Left lung (tissue), 10 donors: Measurements from ENCODE around the gene RAB43. TPM values are rescaled to one million over a fixed set of nuclear protein-coding genes. Genes with fewer than 3 reads are reported as not detected.

Experiments used
- ATAC-seq: fragments of 200-7000 bp; cut with Tn5 transposase; one replicate; pipeline ENCODE4 v1.9.1; 2020; ENCODE audit warnings: moderate library complexity
- DNase-seq, 4 donors: peaks; one replicate each; pipeline ENCODE4 v3.0.0-alpha.2; 2013 to 2020
- H3K27ac ChIP-seq, 2 donors: fragments of 200-600 bp; sonication (generic) in 1 of 2; one replicate each; pipeline versions ENCODE4 v1.5.0 to v1.8.0; 2020 to 2021
- H3K27me3 ChIP-seq, 2 donors: fragments of 200-600 bp; sonication (generic) in 1 of 2; one replicate each; pipeline versions ENCODE4 v1.5.0 to v1.8.0; 2020 to 2021
- H3K36me3 ChIP-seq, 2 donors: fragments of 200-600 bp; sonication (generic) in 1 of 2; one replicate each; pipeline versions ENCODE4 v1.5.0 to v1.8.0; 2020 to 2021
- H3K4me1 ChIP-seq, 2 donors: fragments of 200-600 bp; one replicate each; pipeline ENCODE4 v1.8.0; 2021
- H3K4me3 ChIP-seq, 2 donors: fragments of 200-600 bp; sonication (generic) in 1 of 2; one replicate each; pipeline versions ENCODE4 v1.5.0 to v1.8.0; 2020 to 2021; ENCODE audit warnings: mild to moderate bottlenecking in 1 of 2
- H3K9me3 ChIP-seq, 2 donors: fragments of 200-600 bp; sonication (generic) in 1 of 2; one replicate each; pipeline versions ENCODE4 v1.5.0 to v1.8.0; 2020 to 2021
- intact Hi-C, 2 donors: fragments of 100-400 bp; cut with DNase I; formaldehyde crosslinking; loops; one replicate each; pipeline versions ENCODE4 v1.11.2 to v1.14.2; 2022
- polyA plus RNA-seq, 6 donors: library from polyadenylated mRNA; unstranded; fragments of 120-200 nt; gene quantifications; one replicate each; pipeline ENCODE4 v1.2.1, GENCODE V29; 2013; ENCODE audit not compliant: insufficient read length in 6 of 6
- total RNA-seq, 2 donors: library from RNA; stranded (reverse); fragmentation: NEBNext Ultra II Directional; extraction: Animal tissue kit (Norgen Biotek cat#: 25700); gene quantifications; one replicate each; pipeline ENCODE4 v1.2.1, GENCODE V29; 2021
- TF ChIP-seq, protein P1 (sequence below), 2 donors: fragments of 200-600 bp; sonication (generic) in 1 of 2; IDR thresholded peaks; one replicate each; pipeline versions ENCODE4 v1.5.0 to v1.8.0; 2021; ENCODE audit warnings: antibody characterized with exemption in 2 of 2
- donor health status: DM: no; HTN: yes; CAD: no.
- donor health status: DM: no; HTN: no; CAD: no.

Gene RAB43
- total and polyA plus RNA-seq, 8 donors, result 5.8 to 30.6 (median 10.2) TPM

DNA sequence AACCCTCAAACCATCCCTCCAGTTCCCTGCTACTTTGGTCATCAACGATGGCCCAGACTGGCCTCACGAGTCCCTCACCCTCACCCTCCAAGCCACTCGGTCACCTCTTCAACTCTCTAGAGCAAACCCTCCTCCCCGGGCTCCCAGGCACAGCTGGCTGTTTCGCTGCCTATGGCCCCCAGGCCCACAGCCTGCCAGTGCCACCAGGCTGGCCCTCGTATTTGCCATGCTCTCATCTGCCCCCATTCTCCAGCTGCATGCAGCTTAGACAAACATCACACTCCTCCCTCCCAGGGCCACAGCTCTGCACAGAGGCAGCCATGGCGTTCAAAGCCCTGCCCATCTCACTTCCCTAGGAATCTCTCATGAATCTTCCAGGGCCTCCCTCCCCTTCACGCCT is 13.8 kb downstream of the RAB43 start:
- TF ChIP-seq, protein P1, sequence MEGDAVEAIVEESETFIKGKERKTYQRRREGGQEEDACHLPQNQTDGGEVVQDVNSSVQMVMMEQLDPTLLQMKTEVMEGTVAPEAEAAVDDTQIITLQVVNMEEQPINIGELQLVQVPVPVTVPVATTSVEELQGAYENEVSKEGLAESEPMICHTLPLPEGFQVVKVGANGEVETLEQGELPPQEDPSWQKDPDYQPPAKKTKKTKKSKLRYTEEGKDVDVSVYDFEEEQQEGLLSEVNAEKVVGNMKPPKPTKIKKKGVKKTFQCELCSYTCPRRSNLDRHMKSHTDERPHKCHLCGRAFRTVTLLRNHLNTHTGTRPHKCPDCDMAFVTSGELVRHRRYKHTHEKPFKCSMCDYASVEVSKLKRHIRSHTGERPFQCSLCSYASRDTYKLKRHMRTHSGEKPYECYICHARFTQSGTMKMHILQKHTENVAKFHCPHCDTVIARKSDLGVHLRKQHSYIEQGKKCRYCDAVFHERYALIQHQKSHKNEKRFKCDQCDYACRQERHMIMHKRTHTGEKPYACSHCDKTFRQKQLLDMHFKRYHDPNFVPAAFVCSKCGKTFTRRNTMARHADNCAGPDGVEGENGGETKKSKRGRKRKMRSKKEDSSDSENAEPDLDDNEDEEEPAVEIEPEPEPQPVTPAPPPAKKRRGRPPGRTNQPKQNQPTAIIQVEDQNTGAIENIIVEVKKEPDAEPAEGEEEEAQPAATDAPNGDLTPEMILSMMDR (IDR thresholded peaks at IDR 0.05), result no peak
- DNase-seq (no peak), ATAC-seq (peak; percentile 18)
- Histone ChIP-seq H3K36me3 (peaks cover 0 to 46% of the 10 kb centered on the region in 2 donors), H3K4me1 (peaks cover 0 to 24% of the 10 kb centered on the region in 2 donors), H3K9me3 (no peaks in the 10 kb centered on the region), H3K27ac (no peak overlapping the region), H3K4me3 (no peak overlapping the region), H3K27me3 (no peaks in the 10 kb centered on the region)
- intact Hi-C loops, result no loop called here

DNA sequence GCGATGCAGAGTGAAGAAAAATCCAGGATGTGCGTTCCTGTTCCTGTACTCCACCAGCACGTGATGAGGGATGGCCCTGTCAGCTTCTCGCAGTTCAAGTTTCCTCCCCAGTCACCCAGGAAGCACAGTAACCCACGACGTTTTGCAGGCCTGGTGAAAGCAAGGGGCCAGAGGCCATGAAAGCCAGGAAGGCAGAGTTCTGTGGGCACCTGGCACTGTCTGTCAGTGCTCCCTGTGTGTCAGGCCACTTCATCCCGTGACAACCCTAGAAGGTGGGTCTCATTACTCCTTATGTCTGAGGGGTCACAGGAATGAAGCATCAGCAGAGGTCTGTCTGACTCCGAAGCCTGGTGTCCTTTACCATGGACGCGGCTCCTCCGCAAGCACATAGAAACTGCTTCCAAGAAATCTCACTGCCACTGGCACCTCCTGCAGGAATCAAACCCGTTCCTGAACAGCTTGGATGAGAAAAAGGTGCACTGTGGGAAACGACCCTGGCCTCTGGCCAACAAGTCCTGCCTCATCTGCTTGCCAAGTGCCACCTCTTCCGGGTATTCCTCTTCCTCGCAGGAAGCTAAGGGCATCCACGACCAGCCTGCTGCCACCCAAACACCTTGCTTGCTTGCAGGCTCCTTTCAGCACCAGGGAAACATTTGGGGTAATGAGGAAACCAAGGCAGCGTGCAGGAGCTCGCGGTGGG is 14.6 kb downstream of the RAB43 start:
- Histone ChIP-seq H3K27ac (peak overlapping the region in 1 of 2 donors; percentile 4), H3K9me3 (no peaks in the 10 kb centered on the region), H3K36me3 (peaks cover 0 to 40% of the 10 kb centered on the region in 2 donors), H3K27me3 (no peaks in the 10 kb centered on the region), H3K4me3 (no peak overlapping the region), H3K4me1 (peaks cover 0 to 16% of the 10 kb centered on the region in 2 donors)
- TF ChIP-seq, protein P1 (IDR thresholded peaks at IDR 0.05), result no peak
- DNase-seq (no peak), ATAC-seq (no peak)
- intact Hi-C loops, result no loop called here

DNA sequence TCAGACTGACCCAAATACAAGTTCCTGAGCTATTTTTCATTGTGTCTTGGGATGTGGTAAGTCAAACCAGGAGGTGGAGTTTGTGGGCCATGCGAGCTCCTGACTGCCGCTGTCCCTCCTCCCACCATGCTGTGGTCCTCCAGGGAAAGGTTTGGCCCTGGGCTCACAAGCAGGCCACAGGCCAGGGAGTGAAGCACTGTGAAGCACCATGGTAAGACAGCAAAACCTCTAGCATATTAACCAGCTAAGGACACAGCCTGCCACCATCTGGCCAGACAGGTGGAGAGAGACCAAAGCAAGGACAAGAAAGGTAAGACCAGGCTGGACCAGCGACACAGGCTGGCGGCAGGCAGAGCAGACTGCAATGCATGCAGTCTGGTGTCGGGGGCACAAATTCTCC is 15.3 kb downstream of the RAB43 start:
- Histone ChIP-seq H3K4me1 (peaks cover 0 to 12% of the 10 kb centered on the region in 2 donors), H3K36me3 (peaks cover 0 to 38% of the 10 kb centered on the region in 2 donors), H3K27me3 (no peaks in the 10 kb centered on the region), H3K27ac (no peak overlapping the region), H3K4me3 (no peak overlapping the region), H3K9me3 (no peaks in the 10 kb centered on the region)
- DNase-seq, result no peak
- intact Hi-C loops, result no loop called here
- ATAC-seq, result no peak
- TF ChIP-seq, protein P1 (IDR thresholded peaks at IDR 0.05), result no peak

DNA sequence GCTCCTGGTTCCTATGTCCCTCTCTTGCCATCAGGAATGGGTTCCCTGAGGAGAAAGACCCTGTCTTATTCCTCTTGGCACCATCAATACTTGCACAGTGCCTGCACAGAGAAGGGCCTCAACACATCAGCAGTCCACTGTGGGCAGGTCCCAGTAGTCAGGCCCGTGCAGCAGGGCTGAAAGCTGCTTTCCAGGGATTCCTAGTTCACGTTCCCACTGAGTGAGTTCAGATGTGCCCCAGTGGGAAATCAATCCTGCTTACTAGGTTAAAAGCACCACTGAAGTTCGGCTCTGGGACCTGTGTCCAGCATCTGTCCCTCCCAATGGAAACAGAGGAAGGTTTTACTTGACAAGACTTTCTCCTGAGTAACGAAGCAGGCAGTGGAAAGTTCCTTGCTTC is 15.7 kb downstream of the RAB43 start:
- H3K27me3 ChIP-seq, result no peaks in the 10 kb centered on the region
- H3K4me3 ChIP-seq, result no peak overlapping the region
- no peak for DNase-seq
- intact Hi-C loops, result no loop called here
- TF ChIP-seq, protein P1 (IDR thresholded peaks at IDR 0.05), result no peak
- ATAC-seq, result no peak
- peaks cover 0 to 43% of the 10 kb centered on the region in 2 donors for H3K36me3 ChIP-seq
- H3K9me3 ChIP-seq, result no peaks in the 10 kb centered on the region
- H3K4me1 ChIP-seq, result peaks cover 0 to 12% of the 10 kb centered on the region in 2 donors
- H3K27ac ChIP-seq, result no peak overlapping the region

DNA sequence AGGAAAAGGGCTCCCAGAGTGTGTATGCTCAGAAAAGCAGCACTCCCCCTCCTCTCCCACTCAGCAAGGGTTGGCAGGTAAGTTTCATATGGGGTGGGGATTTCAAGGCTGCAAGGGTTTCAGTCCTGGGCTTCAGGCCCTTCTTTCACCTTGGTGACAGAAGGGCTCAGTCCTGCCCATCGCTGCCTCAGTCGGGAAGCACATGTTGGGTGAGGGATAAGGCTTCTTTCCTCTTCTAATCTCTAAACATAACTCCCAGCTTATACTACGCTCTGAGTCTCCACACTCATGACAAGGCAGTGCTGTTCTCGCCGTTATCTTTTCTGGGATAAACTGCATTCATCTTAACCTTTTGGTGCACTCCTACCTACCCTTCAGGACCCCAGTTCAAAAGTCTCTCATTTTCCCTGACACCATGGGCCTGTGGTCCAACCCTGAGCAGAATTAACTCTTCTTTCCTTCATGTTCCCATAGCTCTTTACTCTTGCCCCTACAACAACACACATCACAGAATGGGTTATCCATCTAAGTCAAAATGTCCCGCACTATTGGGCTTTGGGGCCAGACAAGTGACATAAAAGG is 17.0 kb downstream of the RAB43 start:
- Histone ChIP-seq H3K27ac (no peak overlapping the region), H3K27me3 (no peaks in the 10 kb centered on the region), H3K36me3 (peaks cover 0 to 38% of the 10 kb centered on the region in 2 donors), H3K4me1 (peaks cover 0 to 12% of the 10 kb centered on the region in 2 donors), H3K4me3 (no peak overlapping the region), H3K9me3 (no peaks in the 10 kb centered on the region)
- ATAC-seq, result no peak
- intact Hi-C loops, result no loop called here
- no peak for DNase-seq
- TF ChIP-seq, protein P1 (IDR thresholded peaks at IDR 0.05), result no peak
